ENCODE data around the gene SPTB.

SPTB gene

DNA sequence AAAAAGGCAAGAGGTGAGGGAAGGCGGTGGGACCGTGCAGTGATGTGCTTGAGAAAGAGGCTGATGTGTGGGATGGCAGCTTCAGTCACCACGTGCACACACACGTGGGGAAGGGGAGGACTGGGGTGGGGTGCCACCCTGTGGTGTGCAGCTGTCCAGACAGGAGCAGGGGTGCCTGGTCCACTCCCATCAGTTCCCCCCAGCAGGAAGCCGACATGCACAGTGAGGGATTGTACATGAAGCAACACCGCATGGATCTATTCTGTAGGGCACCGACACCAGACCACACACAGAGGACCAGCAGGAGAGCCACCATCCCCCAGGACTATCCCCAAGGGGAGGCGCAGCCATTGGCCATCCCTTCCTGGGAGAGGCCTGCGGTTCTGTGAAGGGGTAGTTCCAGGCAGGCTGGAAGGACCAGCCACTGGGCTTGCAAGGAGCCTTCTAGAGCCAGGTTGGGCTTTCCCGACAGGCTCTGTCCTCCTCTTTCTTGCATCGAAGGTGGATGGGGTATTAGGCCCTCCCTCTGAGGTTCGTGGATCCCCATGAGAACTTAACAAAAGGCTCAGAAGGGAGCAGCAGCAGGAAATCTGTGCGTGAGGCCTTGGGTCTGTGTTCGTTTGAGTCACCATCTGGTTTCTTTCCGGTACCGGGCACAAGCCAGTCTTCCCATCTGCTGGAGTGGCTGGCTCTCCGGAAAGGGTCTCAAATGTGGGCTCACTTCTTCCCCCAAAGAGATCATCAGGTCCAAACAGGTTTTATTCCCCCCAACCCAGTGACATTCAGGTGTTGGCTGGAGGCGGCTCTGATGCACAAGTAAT lies 115.7 kb downstream of the SPTB start:
- no peak for DNase-seq

DNA sequence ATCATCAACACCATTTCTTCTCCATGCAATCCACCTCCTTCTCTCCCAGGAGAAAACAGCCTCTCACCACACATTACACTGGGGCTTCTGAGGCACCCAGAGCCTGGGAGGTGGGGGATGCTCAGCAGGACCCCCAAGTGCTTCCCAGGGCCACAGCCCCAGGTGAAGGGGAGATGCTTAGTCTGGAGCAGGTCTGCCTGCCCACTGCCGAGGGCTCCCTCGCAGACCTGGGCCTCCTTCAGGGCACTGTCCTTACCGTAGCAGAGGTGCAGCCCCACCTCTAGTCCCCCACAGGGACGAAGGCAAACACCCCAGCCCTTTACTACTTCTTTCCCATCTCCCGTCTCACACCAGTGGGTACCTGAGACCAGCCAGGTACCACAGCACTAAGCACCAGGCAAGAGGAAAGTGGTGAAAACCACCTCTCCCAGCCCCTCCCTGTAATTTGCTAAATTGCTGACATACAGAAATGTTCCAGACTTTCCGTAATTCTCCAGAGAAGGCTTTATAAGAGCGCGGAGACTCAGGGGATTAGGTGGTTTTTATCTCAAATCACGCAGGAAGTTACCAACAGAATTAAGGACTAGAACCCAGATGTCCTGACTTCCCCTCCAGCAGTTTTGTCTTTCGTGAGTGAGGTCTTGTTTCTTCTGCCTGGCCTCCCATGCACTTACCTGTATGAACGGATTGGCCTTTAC lies 116.5 kb downstream of the SPTB start:
- no peak for DNase-seq

DNA sequence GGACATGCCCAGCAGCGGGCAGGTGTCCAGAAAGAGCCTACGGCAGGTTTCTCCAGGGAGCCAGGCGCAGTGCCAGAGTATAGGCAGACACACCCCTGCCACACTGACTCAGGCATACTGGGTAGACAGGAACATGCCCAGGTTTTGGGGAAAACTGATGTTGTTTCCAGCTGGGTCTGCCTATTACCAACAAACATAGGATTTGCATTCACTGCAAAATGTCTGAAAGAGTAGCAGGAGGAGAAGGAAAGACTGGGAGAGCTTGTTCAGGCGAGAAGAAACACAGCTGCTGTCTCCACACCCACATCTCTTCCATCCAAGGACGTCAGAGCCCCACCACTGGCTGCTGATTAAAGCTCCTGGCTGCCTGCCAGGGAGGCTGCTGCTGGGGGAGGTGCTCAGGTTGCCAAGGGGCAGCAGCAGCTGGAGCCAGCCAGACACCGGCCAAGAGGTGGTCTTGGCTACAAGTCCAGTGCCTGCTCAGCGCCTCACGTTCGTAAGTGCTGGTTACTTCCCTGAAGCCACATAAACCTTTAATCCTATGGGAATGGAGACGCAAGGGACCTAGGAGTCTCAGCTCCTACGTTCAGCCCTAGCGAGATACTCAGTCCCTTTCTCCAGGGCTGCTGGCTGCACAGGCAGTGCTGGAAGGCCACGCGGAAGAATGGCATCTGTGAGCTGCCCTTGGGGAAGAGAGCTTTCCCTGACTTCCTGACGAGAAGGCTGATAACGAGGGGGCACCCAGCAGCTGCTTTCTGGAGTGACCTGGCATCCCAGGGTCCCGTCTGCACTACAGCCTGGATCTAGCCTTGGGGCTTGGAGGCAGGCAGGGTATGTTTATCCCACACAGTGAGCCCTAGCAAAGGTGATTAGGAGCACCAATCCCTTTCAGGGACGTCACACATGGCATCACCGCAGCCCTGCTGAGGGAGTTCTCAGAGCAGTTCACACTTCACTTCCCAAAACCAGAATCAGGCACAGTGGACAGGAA lies 117.4 kb downstream of the SPTB start:
- DNase-seq = peak; percentile 38

DNA sequence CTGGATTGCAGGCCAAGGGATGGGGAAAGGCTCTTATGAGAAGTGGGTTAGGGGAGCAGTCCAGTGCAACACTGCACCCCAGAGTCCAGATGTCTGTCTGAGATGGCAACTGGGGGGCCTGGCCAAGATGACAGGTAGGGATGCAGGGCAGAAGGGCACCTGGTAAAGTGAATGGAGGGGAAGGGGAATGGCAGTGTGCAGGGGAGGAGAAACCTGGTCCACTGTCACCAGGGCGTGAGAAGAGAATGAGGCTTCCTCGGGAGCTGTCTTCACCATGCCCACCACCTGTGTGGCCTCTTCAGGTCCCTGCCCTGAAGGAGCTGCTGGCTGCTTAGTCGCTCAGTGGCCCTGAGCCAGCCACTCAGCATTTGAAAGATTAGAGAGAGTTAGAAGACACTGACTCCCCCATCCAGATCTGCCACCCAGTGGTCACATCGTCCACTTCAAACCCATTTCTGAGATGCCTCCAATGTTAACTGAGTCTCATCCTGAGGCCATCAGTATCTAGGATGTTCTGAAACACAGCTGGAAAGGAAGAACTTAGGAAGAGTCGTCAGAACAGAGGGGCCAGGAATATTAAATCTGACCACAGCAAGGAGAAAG lies 118.2 kb downstream of the SPTB start:
- DNase-seq = no peak

DNA sequence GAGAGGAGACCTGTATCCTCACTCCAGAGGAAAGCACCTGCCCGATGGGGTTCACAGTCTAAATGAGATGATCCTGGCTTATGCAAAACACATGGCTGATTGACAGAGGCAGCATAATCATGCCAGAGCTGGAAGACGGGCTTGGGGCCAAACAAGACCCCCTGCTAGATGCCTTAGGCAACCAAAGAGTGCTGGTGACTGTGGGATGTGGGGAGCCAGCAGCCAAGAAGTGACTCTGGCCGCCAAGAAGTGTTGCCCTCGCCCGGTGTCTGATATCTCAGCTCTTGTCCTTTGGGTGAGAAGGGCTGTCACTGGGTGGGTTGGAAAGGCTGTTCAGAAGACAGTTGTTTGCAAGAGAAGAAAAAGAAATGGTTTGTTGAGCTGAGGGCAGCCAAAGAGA lies 118.8 kb downstream of the SPTB start:
- DNase-seq = no peak

DNA sequence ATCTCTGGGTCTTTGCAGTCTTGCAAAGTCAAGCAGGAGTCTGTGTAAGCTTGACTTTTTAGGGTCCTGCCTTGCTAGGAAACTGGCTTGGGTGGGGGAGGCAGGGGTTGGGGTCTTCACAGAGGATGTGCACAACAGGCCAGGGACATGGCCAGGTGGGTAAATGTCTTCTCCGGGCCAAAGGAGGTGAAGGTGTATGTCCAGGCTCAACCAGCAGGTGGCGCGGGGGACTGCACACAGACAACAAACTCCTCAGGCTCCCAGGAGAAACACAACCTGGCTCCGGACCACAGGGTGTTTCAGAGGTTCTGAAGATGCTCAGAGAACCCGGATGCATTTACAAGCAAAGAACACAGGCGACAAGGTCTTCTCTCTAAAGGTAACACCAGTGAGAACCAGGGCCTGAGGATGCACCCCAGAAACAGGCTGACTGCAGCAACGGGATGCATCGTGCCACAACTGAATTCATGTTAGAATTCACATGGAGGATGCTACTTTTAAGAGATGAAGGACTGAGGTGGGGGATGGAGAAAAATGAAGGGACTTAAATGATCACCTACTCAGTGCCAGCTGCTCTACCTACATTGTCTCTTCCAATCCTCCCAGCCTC lies 119.5 kb downstream of the SPTB start:
- peak; percentile 62 for DNase-seq

DNA sequence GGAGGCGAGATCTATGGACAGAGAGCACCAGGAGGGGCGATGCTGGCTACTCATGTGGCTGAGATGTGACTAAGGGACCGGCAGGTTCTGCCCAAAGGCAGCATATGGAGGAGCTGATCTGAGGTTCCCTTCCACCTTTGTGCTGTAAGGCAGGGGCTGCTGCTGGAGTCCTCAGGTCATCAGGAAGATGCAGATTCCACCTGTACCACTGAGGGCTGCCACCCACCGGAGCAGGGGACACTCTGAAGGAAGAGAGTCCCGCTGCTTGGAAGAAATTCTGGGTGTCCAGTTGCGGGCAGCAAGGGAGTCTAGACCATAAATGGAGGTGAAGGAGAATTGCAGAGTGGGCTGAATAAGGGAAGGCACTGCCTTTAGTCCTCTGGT lies 120.2 kb downstream of the SPTB start:
- no peak for DNase-seq

DNA sequence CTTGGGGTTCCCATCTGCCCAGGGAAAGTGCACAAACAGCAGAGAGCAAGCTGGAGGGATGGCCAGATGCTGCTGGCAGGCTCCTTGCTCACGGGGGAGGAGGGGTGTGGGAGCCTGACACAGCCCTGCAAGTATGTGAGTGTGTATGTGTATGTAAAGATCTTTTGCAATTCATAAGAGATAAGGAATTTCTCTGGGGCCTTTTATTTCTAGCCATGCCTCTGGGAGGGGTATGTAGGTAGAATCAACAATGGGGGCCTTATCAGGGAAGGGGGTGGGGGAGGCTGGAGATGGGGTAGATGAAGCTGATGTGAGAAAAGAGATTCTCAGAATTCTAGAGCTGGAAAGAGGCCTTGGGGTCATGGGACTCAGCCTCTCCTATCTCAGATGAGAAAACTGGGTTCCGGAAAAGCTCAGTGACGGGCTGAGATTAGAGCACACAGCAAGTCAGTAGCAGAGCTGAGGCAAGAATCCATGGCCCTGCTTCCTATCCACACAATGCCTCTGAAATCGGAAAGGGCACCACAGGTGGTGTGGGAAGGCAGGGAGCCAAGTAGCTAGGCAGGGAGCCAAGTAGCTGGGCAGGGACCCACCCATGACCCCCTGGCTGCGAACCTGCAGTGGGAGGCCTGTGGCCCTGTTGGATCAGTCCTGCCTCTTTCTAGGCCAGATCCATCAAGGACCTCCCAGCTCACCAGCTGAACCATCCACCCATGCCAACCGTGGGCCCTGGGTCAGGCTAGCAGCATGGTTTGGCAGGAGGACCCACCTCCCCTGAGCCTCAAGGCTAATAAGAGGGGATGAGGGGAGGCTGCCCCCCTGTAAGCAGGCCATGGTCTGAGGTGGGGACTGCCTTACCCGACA lies 120.8 kb downstream of the SPTB start:
- no peak for DNase-seq

DNA sequence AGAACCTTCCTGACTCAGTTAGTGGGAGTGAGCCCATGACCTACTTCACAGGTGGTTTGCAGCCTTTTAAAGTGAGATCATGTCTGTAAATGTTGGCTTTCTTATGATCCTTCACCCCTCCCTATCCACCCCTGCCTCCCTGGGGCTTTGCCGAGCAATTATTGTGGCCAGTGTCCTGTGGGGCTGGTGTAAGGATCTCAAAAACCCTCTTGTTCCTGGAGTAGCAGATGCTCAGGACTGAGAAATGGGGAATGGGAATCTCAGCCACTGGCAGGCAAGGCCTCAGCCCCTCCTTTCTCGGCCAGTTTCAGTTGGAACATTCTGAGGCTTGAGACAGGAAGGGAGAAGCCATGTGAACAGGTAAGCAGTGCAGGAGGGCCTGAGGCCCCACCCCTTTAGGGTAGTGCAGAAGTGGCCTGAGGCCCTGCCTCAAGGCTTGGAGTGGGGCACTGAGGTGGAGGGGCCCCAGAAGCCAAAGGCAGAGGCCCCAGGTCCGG lies 121.6 kb downstream of the SPTB start:
- no peak for DNase-seq

DNA sequence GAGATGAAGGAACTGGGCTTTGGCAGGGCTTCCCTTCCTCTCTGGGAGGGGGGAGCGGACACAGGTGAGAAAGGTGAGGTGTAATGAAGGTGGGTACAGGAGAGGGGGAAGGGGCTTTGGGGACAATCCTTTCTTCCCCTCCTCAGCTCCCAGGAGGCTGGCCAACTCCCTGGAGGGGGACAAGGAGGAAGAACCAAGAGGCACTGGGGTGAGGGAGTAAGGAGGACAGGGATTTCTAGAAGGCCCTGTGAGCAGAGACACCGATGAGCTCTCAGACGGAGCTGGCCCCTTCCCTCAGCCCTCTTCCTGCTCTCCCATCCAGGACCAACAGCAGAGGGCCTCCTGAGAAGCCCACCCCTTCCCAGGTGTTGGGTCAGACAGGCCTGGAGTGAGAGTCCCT lies 122.1 kb downstream of the SPTB start:
- DNase-seq = no peak

DNA sequence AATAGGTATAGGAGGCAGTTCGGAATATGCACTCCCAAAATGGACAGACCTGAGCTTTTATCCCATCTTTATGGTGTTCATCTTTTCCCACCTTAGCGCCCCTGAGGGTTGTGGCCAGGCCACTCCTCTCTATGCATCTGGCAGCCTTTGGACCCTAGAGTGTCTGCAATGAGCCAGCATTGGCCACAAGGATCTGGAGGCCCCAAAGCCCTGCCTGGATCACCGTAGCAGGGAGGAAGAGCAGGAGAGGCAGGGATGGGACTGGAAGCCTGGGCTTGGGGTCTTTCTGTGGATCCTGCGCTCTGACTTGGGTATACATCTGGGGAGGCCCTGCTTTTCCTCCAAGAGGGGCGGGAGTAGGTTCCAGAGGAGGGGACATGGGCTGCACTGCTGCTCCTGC lies 123.0 kb downstream of the SPTB start:
- DNase-seq = no peak

DNA sequence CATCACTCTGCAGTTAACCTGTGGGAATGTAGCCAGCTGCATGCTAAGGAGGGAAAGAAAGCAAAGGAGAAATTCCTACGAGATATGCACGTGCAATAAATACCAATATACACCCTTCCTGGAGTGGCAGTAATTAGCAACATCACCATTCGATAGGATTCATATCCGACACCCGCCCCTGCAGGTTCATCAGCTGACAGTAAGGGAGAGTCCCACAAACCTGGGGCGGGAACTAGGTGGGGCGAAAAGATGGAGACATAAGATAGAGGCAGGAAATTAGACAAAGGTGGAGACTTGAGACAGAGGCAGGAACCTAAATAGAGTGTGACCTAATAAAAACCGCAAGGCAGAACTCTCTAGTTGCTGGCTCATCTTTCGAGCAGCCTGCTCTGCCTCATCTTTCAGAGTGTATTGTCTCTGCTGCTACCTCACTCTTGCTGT lies 123.9 kb downstream of the SPTB start:
- DNase-seq = peak; percentile 72

DNA sequence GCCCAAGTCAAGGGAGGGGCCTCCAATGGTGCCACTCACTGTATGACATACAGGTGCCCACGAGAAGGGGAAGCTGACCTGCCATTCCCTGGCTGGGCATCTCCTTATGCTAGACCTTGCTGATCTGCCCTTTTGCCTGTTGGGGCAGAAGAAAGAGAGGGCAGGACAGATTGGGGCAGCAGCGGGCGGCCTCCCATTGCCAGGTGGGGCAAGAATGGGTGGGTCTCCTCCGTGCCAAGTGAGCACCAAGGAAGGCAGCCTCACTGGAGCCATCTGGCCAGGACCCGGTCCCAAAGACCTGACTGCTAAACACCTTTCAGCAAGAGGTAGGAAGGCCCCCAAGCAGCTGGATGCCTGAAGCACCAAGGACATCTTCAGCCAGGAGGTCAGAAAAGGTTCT lies 125.0 kb downstream of the SPTB start:
- no peak for DNase-seq

DNA sequence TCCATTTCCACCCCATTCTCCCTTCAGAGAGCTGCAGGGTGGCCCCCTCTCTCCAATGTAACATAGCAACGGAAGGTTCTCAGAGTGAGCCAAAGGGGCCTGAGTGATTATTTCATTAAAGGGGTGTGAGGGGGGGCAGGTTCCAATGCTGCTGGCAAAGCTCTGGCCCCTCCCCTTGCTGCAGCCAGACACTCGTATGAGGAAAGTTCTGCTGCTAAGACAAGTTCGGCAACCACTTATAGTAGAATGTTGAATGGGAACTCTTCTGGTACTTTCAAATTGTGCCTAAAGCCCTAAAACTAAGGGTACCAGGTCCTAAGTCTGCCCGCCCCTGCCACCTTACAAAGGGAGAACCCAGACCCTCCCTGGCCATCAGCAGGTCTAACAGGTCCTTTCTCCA lies 125.7 kb downstream of the SPTB start:
- DNase-seq = no peak

DNA sequence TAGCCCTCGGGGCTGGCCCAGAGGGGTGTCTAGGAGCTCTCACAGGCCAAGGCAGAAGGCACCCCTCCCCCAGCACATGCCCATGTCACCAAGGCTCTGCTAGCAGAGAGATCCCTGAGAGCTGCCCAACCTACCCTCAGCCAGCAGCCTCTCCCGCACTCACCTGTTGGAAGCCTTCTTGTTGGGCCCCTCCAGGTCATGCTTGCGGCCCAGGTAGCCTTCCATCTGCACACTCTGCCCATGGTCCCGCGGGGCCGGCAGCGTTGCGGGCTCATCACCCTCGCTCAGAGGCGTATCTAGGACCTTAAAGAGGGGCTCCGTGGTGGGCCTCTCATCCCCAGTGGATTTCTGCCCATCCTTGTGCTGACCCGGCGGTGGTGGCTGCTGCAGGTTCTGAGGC lies 126.3 kb downstream of the SPTB start:
- no peak for DNase-seq

DNA sequence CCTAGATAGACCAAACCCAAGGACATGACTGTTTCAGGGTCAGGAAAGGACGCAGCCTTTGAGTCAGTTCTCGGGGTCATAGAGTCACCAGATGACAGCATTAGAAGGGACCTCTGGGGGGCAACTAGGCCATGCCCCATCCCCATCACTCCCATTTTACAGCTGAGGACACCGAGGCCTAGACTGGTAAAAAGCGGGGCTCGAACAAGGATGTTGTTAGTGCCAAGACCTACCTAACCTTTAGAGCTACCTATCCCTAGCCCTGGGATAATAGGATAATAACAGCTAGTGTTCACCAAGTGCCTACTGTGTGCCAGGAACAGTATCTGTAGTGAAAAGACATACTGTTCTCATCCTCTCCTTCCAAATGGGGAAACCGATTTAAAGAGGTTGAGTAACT lies 126.8 kb downstream of the SPTB start:
- DNase-seq = no peak

DNA sequence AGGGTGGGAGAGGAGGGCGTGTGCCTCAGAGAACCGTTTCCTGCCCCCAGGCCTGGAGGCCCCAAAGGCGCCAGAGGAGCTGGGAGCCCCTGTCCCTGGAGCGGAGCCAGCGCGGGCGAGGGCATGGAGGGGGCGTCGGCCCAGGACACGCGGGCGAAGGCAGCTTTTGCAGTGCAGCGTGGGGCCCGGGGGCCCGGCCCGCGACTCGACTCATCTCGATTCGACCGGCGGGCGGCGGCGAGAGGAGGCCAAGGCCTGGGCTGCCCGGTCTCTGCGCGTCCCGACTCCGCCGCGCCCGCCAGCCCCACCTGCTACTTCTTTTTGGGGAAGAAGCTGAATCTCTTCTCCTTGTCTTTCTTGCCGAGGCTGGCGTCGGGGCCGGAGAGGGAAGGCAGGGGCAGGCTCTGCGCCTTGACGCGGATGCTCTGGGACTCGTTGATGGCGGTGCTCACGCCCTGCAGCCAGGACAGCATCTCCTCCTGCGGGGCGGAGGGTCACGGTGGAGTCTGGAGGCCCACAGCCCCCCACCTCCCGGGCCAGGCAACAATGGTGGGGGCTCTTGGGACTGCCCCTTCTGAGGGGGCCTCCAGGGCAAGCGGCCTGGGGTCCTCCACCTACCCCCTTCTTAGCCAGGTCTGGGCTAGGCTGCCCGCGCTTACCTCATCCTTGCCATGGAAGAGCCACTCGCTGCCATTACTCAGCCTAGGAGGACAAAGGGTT lies 130.6 kb downstream of the SPTB start:
- DNase-seq = no peak

DNA sequence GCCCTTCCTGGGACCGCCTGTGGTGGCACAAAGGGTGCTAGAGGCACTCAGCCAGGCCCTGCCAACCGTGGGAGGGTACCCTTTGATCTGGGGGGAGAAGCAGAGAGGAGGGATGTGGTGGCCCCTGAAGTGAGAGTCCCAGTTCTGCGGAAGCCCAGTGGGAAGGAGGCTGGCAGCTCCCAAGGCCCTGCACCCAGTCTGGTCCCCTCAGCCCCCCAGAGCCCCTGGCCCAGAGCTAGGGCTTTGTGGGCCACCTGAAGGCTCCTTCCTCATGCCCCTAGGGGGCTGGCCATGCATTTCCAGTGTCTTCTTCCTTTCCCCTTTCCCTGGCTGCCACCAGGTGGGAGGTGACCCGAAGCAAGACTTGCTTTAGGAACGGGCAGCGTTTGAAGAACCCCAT lies 131.2 kb downstream of the SPTB start:
- DNase-seq = no peak

DNA sequence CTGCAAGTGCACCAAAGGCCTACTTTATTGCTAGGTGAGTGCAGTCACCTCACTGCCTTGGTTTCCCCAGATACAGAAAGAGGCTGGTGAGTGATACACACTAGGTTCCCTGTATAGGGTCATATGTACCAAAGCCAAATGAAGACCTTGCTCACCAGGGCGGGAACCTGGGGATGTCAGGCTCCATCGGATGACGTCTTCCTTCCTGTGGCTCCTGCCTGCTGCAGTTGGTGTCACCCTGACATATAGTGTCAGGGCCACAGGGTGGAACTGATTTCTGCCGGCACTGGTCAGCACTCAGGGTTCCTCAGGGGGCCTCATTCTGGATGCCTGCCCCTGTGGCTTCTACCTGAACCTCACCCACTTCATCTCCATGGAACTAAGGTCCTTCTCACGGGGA lies 132.4 kb downstream of the SPTB start:
- no peak for DNase-seq

Data from stimulated activated CD4-positive, alpha-beta T cell treated with anti-CD3 and anti-CD28 coated beads, Interleukin-4, amount 100 ng/mL, for 24 hours (primary cell).